ENCODE measurements around the gene ERG.

GRCh38 chr21:38511198-38511597 lies 12.9 kb upstream of the ERG start:
- TF ChIP-seq CTCF (IDR thresholded peaks at IDR 0.05) (no peak), POLR2A (IDR thresholded peaks at IDR 0.05) (no peak)

All from Peyer's patch (tissue), 4 donors.